Heart left ventricle (tissue), 13 donors: ENCODE results near the gene RNASE9.
"Not testable (repeated sequence)": the region's sequence is repeated elsewhere in the genome, so short reads cannot be mapped to it uniquely, and the experiment has no call there.

Experiments used
- CTCF ChIP-seq, 12 donors: fragments of 200-600 bp; sonication (generic) in 4 of 12; IDR thresholded peaks; one replicate each; pipeline versions ENCODE4 v1.5.0 to v1.8.0; 2018 to 2022; ENCODE audit warnings: antibody characterized with exemption in 12 of 12, mild to moderate bottlenecking in 5 of 12
- POLR2A ChIP-seq, 2 donors: fragments of 450-650 bp; IDR thresholded peaks; one replicate each; pipeline ENCODE4 v1.6.1; 2017; ENCODE audit warnings: antibody characterized with exemption in 2 of 2, mild to moderate bottlenecking in 2 of 2, moderate library complexity in 2 of 2
- donor health status: ischemic (EF 13 %, LVEDD 7.1; RV severe dilation, severe dysfunction).
- donor health status: DM: no; HTN: yes; CAD: no.
- donor health status: DM: no; HTN: no; CAD: no.
- donor health status: ischemic (EF 25% LVEDD 6.9; RV normal size, moderate dysfunction).
- donor health status: ischemic (EF 25% LVEDD 5.7; RV mildly dilated, moderate dysfunction).
- donor health status: ischemic (EF 35%, LVEDD 5.7; RV mildly dilated, moderate dysfunction).
- donor health status: nonischemic (EF 11% LVEDD 7.7; RV severe dilation, severe dysfunction).
- donor health status: DM: yes; HTN: yes; CAD: no.
- donor health status: PGD.
- donor health status: ischemic (EF 29% LVEDD 5.4; RV normal size, mild dysfunction).
- donor health status: nonischemic (EF 23%, LVEDD 6.1; RV moderate dilation, normal function).

- TF ChIP-seq CTCF, POLR2A (IDR thresholded peaks at IDR 0.05): not testable (repeated sequence)
Measured at GRCh38 chr14:20506752-20507151, 54.1 kb downstream of the RNASE9 start.
